CD14-positive monocyte (primary cell): ENCODE measurements around the gene PDS5B. TPM values are rescaled to one million over a fixed set of nuclear protein-coding genes. Genes with fewer than 3 reads are reported as not detected.
A peak's percentile ranks its signal among the peaks of the same experiment; 100 is the strongest.

Source experiments
- DNase-seq, 3 donors: peaks; one replicate each; pipeline ENCODE4 v3.0.0-alpha.2; 2011 to 2022
- H2AFZ ChIP-seq: 2 replicates; pipeline ENCODE4 v1.6.0; 2012; ENCODE audit warnings: mild to moderate bottlenecking, low read depth, low read length, inconsistent platforms; ENCODE audit not compliant: insufficient read depth, poor library complexity, severe bottlenecking
- H3K27ac ChIP-seq, 2 donors: 1 replicate in 1 of 2; 2 replicates in 1 of 2; pipeline ENCODE4 v1.5.1; 2012 to 2013; ENCODE audit warnings: low read length in 2 of 2, control low read depth in 1 of 2, inconsistent platforms in 1 of 2, low read depth in 1 of 2, mild to moderate bottlenecking in 1 of 2
- H3K27me3 ChIP-seq, 2 donors: one replicate each; pipeline versions ENCODE4 v1.6.0 to v1.6.1; 2011 to 2013; ENCODE audit warnings: low read length in 2 of 2; ENCODE audit not compliant: control insufficient read depth in 2 of 2, insufficient read depth in 2 of 2
- H3K36me3 ChIP-seq, 2 donors: replicated peaks in 1 of 2; 1 replicate in 1 of 2; 2 replicates in 1 of 2; pipeline versions ENCODE4 v1.5.1 to v1.6.1; 2012 to 2013; ENCODE audit warnings: low read length in 2 of 2, control low read depth in 1 of 2, inconsistent platforms in 1 of 2, mild to moderate bottlenecking in 1 of 2; ENCODE audit not compliant: insufficient read depth in 2 of 2, control insufficient read depth in 1 of 2
- H3K4me1 ChIP-seq, 2 donors: 1 replicate in 1 of 2; 2 replicates in 1 of 2; pipeline versions ENCODE4 v1.5.1 to v1.6.1; 2012 to 2013; ENCODE audit warnings: low read length in 2 of 2, control low read depth in 1 of 2, inconsistent platforms in 1 of 2, mild to moderate bottlenecking in 1 of 2, moderate library complexity in 1 of 2; ENCODE audit not compliant: insufficient read depth in 2 of 2, control insufficient read depth in 1 of 2
- H3K4me2 ChIP-seq: replicated peaks from 2 replicates; pipeline ENCODE3; 2012; ENCODE audit warnings: low read length, moderate library complexity, mild to moderate bottlenecking; ENCODE audit not compliant: poor library complexity, severe bottlenecking; ENCODE audit errors: extremely low read depth
- H3K4me3 ChIP-seq, 3 experiments: fragments of 200-600 bp in 1 of 3; sonication (generic) in 1 of 3; replicated peaks in 1 of 3; 1 replicate in 2 of 3; 2 replicates in 1 of 3; pipeline ENCODE4 v1.5.1; 2011 to 2013; ENCODE audit warnings: low read length in 3 of 3, mild to moderate bottlenecking in 3 of 3, control low read depth in 2 of 3, low read depth in 2 of 3, inconsistent platforms in 1 of 3, moderate library complexity in 1 of 3
- H3K79me2 ChIP-seq: 2 replicates; pipeline ENCODE4 v1.6.0; 2012; ENCODE audit warnings: mild to moderate bottlenecking, control low read depth, inconsistent platforms, low read length, moderate library complexity; ENCODE audit not compliant: insufficient read depth
- H3K9ac ChIP-seq: 2 replicates; pipeline ENCODE4 v1.6.0; 2017; ENCODE audit warnings: low read length, mild to moderate bottlenecking; ENCODE audit not compliant: insufficient read depth, poor library complexity, severe bottlenecking
- H3K9me3 ChIP-seq, 2 donors: replicated peaks in 1 of 2; 1 replicate in 1 of 2; 2 replicates in 1 of 2; pipeline versions ENCODE4 v1.5.1 to v1.6.1; 2012 to 2013; ENCODE audit warnings: low read length in 2 of 2, control low read depth in 1 of 2; ENCODE audit not compliant: control insufficient read depth in 1 of 2, insufficient read depth in 1 of 2
- H4K20me1 ChIP-seq: 2 replicates; pipeline ENCODE4 v1.6.0; 2012; ENCODE audit warnings: mild to moderate bottlenecking, low read length, control low read depth, moderate library complexity; ENCODE audit not compliant: insufficient read depth
- H3K27ac Mint-ChIP-seq, 7 donors: one replicate each; pipeline ENCODE4 v1.8.0; 2020; ENCODE audit warnings: mild to moderate bottlenecking in 7 of 7, mixed read lengths in 7 of 7, moderate library complexity in 6 of 7, inconsistent platforms in 2 of 7
- H3K27me3 Mint-ChIP-seq, 3 donors: one replicate each; pipeline ENCODE4 v1.8.0; 2021 to 2022; ENCODE audit warnings: low read depth in 3 of 3, mild to moderate bottlenecking in 3 of 3, mixed read lengths in 3 of 3, moderate library complexity in 3 of 3, inconsistent platforms in 1 of 3
- H3K36me3 Mint-ChIP-seq, 2 donors: one replicate each; pipeline ENCODE4 v1.8.0; 2020; ENCODE audit warnings: mixed read lengths in 2 of 2, inconsistent platforms in 1 of 2, mild to moderate bottlenecking in 1 of 2
- H3K4me1 Mint-ChIP-seq: one replicate; pipeline ENCODE4 v1.8.0; 2020; ENCODE audit warnings: mild to moderate bottlenecking, mixed read lengths
- H3K4me3 Mint-ChIP-seq, 2 donors: one replicate each; pipeline ENCODE4 v1.8.0; 2020; ENCODE audit warnings: mild to moderate bottlenecking in 2 of 2, mixed read lengths in 2 of 2, moderate library complexity in 1 of 2
- H3K9me3 Mint-ChIP-seq, 7 donors: one replicate each; pipeline ENCODE4 v1.8.0; 2020 to 2022; ENCODE audit warnings: mixed read lengths in 7 of 7, mild to moderate bottlenecking in 6 of 7, moderate library complexity in 6 of 7, inconsistent platforms in 2 of 7
- CTCF ChIP-seq: fragments of 200-600 bp; IDR thresholded peaks from one replicate; pipeline ENCODE4 v1.8.0; 2022; ENCODE audit warnings: antibody characterized with exemption, mild to moderate bottlenecking
- WGBS: methylation state at CpG from one replicate; pipeline ENCODE4 v1.1.5; 2013; ENCODE audit warnings: missing lambda C conversion rate; ENCODE audit not compliant: insufficient coverage; 5-methylcytosine and 5-hydroxymethylcytosine counted together
- intact Hi-C, 2 donors: fragments of 100-400 bp; cut with micrococcal nuclease; formaldehyde crosslinking; loops; one replicate each; pipeline versions ENCODE4 v1.15.0 to v1.15.1; 2023
- polyA plus RNA-seq, 3 donors: library from polyadenylated mRNA; depleted of rRNA in 1 of 3; unstranded in 2 of 3; stranded (reverse) in 1 of 3; fragments of 300-500 nt in 2 of 3; fragments of >200 nt in 1 of 3; fragmentation: Illumina TruSeq in 2 of 3; gene quantifications; 1 replicate in 2 of 3; 2 replicates in 1 of 3; pipeline ENCODE4 v1.2.3, GENCODE V29; 2012 to 2021

Gene PDS5B
- polyA plus RNA-seq, 3 donors: 9.0 to 33.0 (median 21.0) TPM

GRCh38 chr13:32538621-32539246 lies 47.5 kb upstream of the PDS5B start, which contains the start of gene N4BP2L2:
Gene N4BP2L2, minus strand, starts transcription at chr13:32538795. Its CDS starts 1,768 bp downstream, at chr13:32537027.
- Histone ChIP-seq H3K27me3 (no peaks in the 10 kb centered on the region), H3K4me1 (peaks cover 18 to 38% of the 10 kb centered on the region in 2 donors), H3K27ac (peak within 1 kb of the TSS; percentile 96 to 99), H3K9ac (peak within 1 kb of the TSS; percentile 95), H3K36me3 (peaks cover 12 to 28% of the 10 kb centered on the region in 2 donors), H4K20me1 (peaks cover 3% of the 10 kb centered on the region), H3K4me3 (peak within 1 kb of the TSS; percentile 80 to 97 (median 95)), H3K9me3 (no peaks in the 10 kb centered on the region), H3K4me2 (peak within 1 kb of the TSS; percentile 84), H2AFZ (peak within 1 kb of the TSS; percentile 79), H3K79me2 (peaks cover 49% of the 10 kb centered on the region)
- 4% methylated on average over 31 of the region's 32 CpGs for WGBS
- peak within 1 kb of the TSS; percentile 95 to 96 for H3K4me3 Mint-ChIP-seq
- H3K9me3 Mint-ChIP-seq: peaks cover 0 to 2% (median 0%) of the 10 kb centered on the region in 7 donors
- TF ChIP-seq CTCF: peak; percentile 9
- peak; percentile 93 to 97 (median 96) for DNase-seq
- H3K27ac Mint-ChIP-seq: peak within 1 kb of the TSS; percentile 98 to 100 (median 99)
- intact Hi-C loops: loop anchor here (5.0 kb wide), 3 partner anchors 49 to 1004 kb away; partner anchors contain the start of genes PDS5B (in 2 of the 2) and N4BP2L1 (in 1 of the 2)
- peaks cover 0 to 3% (median 0%) of the 10 kb centered on the region in 3 donors for H3K27me3 Mint-ChIP-seq
- H3K36me3 Mint-ChIP-seq: peaks cover 26 to 32% of the 10 kb centered on the region in 2 donors
- peaks cover 41% of the 10 kb centered on the region for H3K4me1 Mint-ChIP-seq

- Mint-ChIP-seq H3K4me3 (no peak overlapping the region), H3K36me3 (no peaks in the 10 kb centered on the region), H3K4me1 (peaks cover 14% of the 10 kb centered on the region), H3K9me3 (peaks cover 0 to 2% (median 0%) of the 10 kb centered on the region in 7 donors), H3K27ac (no peak overlapping the region), H3K27me3 (peaks cover 0 to 4% (median 2%) of the 10 kb centered on the region in 3 donors)
- peaks cover 15% of the 10 kb centered on the region for H3K79me2 ChIP-seq
- no peak for DNase-seq
- H4K20me1 ChIP-seq: no peaks in the 10 kb centered on the region
- no peak overlapping the region for H3K4me3 ChIP-seq
- peaks cover 12 to 14% of the 10 kb centered on the region in 2 donors for H3K4me1 ChIP-seq
- H3K36me3 ChIP-seq: no peaks in the 10 kb centered on the region
- H3K9ac ChIP-seq: no peak overlapping the region
- no peaks in the 10 kb centered on the region for H3K9me3 ChIP-seq
- no peak overlapping the region for H2AFZ ChIP-seq
- H3K4me2 ChIP-seq: no peak overlapping the region
- intact Hi-C loops: no loop called here
- WGBS: no CpG with 5 or more reads among the region's 2 CpGs
- TF ChIP-seq CTCF: no peak
- no peak overlapping the region for H3K27ac ChIP-seq
- H3K27me3 ChIP-seq: no peaks in the 10 kb centered on the region
Measured at GRCh38 chr13:32542221-32542620, 44.0 kb upstream of the PDS5B start.
